Astrocyte (in vitro differentiated cells and primary cell): ENCODE measurements around the gene PHKG2.

Experiments
- CTCF ChIP-seq: IDR thresholded peaks from 2 replicates; pipeline ENCODE4 v1.5.1; 2011; ENCODE audit warnings: low read depth, mild to moderate bottlenecking, inconsistent platforms, low read length, moderate library complexity; ENCODE audit not compliant: insufficient read depth
- EZH2 ChIP-seq: IDR thresholded peaks from 2 replicates; pipeline ENCODE4 v1.6.1; 2012; ENCODE audit warnings: mild to moderate bottlenecking, low read length, inconsistent platforms; ENCODE audit not compliant: insufficient read depth

DNA sequence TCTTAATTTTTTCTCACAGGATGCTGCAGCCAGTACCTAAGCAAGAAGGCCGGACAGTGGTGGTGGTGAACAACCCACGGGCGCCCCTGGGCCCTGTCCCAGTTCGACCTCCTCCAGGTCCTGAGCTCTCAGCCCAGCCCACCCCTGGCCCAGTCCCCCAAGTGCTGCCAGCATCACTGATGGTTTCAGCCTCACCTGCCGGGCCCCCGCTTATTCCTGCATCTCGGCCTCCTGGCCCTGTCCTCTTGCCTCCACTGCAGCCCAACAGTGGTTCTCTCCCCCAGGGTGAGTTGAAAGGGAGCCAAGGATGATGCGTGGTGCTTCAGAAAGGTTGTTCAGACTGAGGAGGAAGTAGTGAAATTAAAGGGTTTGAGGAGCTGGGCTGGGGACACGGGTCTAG is 27.5 kb upstream of the PHKG2 start:
- no peak for TF ChIP-seq CTCF
- no peak for TF ChIP-seq EZH2
